Panc1 (cell line): ENCODE data around the gene GPC6. TPM values are rescaled to one million over a fixed set of nuclear protein-coding genes. Genes with fewer than 3 reads are reported as not detected.

Source experiments
- ATAC-seq: fragments of 200-7000 bp; cut with Tn5 transposase; 2 replicates; pipeline ENCODE4 v1.9.1; 2020; ENCODE audit warnings: mild to moderate bottlenecking, moderate library complexity
- BruUV-seq: library from RNA; stranded (reverse); fragments of 400-500 nt; replicated peaks from 2 replicates; lab custom pipeline; 2021; lab: Mats Ljungman, UMichigan
- CTCF ChIA-PET: fragments of 300-600 bp; sonication (Branson Sonifier 250); formaldehyde crosslinking; loops from one replicate; lab custom pipeline; 2022; ENCODE audit warnings: antibody characterized with exemption; lab: Charles Lee
- POLR2A ChIA-PET: fragments of 300-600 bp; sonication (Branson Sonifier 250); formaldehyde crosslinking; loops from one replicate; lab custom pipeline; 2022; ENCODE audit warnings: antibody characterized with exemption; lab: Charles Lee
- DNase-seq: peaks from one replicate; pipeline ENCODE4 v3.0.0-alpha.2; 2010; ENCODE audit warnings: low read depth, low spot score
- H3K27ac ChIP-seq: 2 replicates; pipeline ENCODE4 v1.5.1; 2011; ENCODE audit warnings: mild to moderate bottlenecking, low read length, inconsistent platforms
- H3K27me3 ChIP-seq: fragments of 200-500 bp; sonication (Bioruptor generic); 2 replicates; pipeline ENCODE4 v1.6.0; 2014; ENCODE audit warnings: low read length, inconsistent platforms; ENCODE audit not compliant: control insufficient read depth, insufficient read depth
- H3K36me3 ChIP-seq: fragments of 200-500 bp; sonication (Bioruptor generic); 2 replicates; pipeline ENCODE4 v1.5.1; 2014; ENCODE audit warnings: inconsistent platforms, mild to moderate bottlenecking, low read length, moderate library complexity; ENCODE audit not compliant: control insufficient read depth, insufficient read depth
- H3K4me1 ChIP-seq: 2 replicates; pipeline ENCODE4 v1.5.1; 2011; ENCODE audit warnings: inconsistent platforms, mild to moderate bottlenecking, low read length, moderate library complexity; ENCODE audit not compliant: control insufficient read depth, insufficient read depth
- H3K4me3 ChIP-seq, 2 experiments: 2 replicates each; pipeline ENCODE4 v1.5.1; 2011 to 2012; ENCODE audit warnings: low read depth in 2 of 2, low read length in 2 of 2, mild to moderate bottlenecking in 2 of 2, inconsistent platforms in 1 of 2, moderate library complexity in 1 of 2
- H3K9me3 ChIP-seq: fragments of 200-500 bp; sonication (Bioruptor generic); 2 replicates; pipeline ENCODE4 v1.5.1; 2014; ENCODE audit warnings: low read depth, mild to moderate bottlenecking, inconsistent platforms, low read length, moderate library complexity; ENCODE audit not compliant: control insufficient read depth, insufficient read depth
- CTCF ChIP-seq: fragments of 450-650 bp; IDR thresholded peaks from 2 replicates; pipeline ENCODE4 v1.5.1; 2017; ENCODE audit warnings: mild to moderate bottlenecking
- POLR2AphosphoS5 ChIP-seq: IDR thresholded peaks from 2 replicates; pipeline ENCODE4 v1.6.1; 2012; ENCODE audit warnings: mild to moderate bottlenecking, low read depth, low read length, moderate library complexity
- REST ChIP-seq, 2 experiments: IDR thresholded peaks; 2 replicates each; pipeline ENCODE4 v1.6.1; 2011 to 2012; ENCODE audit warnings: low read depth in 2 of 2, control low read depth in 1 of 2, low read length in 1 of 2, mild to moderate bottlenecking in 1 of 2, moderate library complexity in 1 of 2; ENCODE audit not compliant: insufficient read depth in 1 of 2
- SIN3A ChIP-seq: IDR thresholded peaks from 2 replicates; pipeline ENCODE4 v1.6.1; 2012; ENCODE audit warnings: low read depth, mild to moderate bottlenecking, low read length, moderate library complexity, borderline replicate concordance; ENCODE audit not compliant: insufficient read depth
- TCF7L2 ChIP-seq: IDR thresholded peaks from 2 replicates; pipeline ENCODE4 v1.6.1; 2011; ENCODE audit warnings: mild to moderate bottlenecking, low read depth, low read length, inconsistent platforms
- in situ Hi-C: cut with HindIII; loops from 2 replicates; pipeline ENCODE4 v1.10.0; 2016; ENCODE audit warnings: low sequenced_read_pairs, low pct_unique_long_range_greater_than_20kb
- intact Hi-C: fragments of 100-400 bp; cut with micrococcal nuclease; formaldehyde crosslinking; loops from one replicate; pipeline ENCODE4 v1.10.0; 2022; ENCODE audit not compliant: unreplicated experiment
- total RNA-seq: library from RNA; stranded (reverse); gene quantifications from one replicate; pipeline ENCODE4 v1.2.1, GENCODE V29; 2021; ENCODE audit not compliant: unreplicated experiment

GPC6 gene
- total RNA-seq, 1 experiment from 2014 or later = 4.8 TPM

- in situ Hi-C loops = no loop called here
- Histone ChIP-seq H3K27me3 (no peaks in the 10 kb centered on the region), H3K9me3 (no peaks in the 10 kb centered on the region), H3K27ac (no peak overlapping the region), H3K4me3 (no peak overlapping the region), H3K36me3 (no peaks in the 10 kb centered on the region), H3K4me1 (no peaks in the 10 kb centered on the region)
- BruUV-seq = no TSS peak
- ATAC-seq (no peak), DNase-seq (no peak)
- TF ChIP-seq TCF7L2 = no peak
- TF ChIP-seq CTCF = no peak
- TF ChIP-seq SIN3A = no peak
- no peak for TF ChIP-seq POLR2AphosphoS5
- no peak for TF ChIP-seq REST (IDR thresholded peaks at IDR 0.05; ENCODE audit: insufficient read depth in 1 of 2, low read depth in 2 of 2, low read length in 1 of 2)
- POLR2A ChIA-PET = no interaction called here
- CTCF ChIA-PET = no interaction called here
- intact Hi-C loops = no loop called here
Observed at GRCh38 chr13:94387047-94387446, 1160.4 kb downstream of the GPC6 start.

GRCh38 chr13:94389604-94390351 lies 1163.2 kb downstream of the GPC6 start:
- no TSS peak for BruUV-seq
- H3K9me3 ChIP-seq = no peaks in the 10 kb centered on the region
- POLR2A ChIA-PET = no interaction called here
- DNase-seq (no peak), ATAC-seq (no peak)
- TF ChIP-seq POLR2AphosphoS5 = no peak
- TF ChIP-seq TCF7L2 = no peak
- TF ChIP-seq CTCF = no peak
- no peak for TF ChIP-seq SIN3A
- TF ChIP-seq REST (IDR thresholded peaks at IDR 0.05; ENCODE audit: insufficient read depth in 1 of 2, low read depth in 2 of 2, low read length in 1 of 2) = no peak
- intact Hi-C loops = no loop called here
- in situ Hi-C loops = no loop called here
- no peak overlapping the region for H3K4me3 ChIP-seq
- H3K36me3 ChIP-seq = no peaks in the 10 kb centered on the region
- H3K4me1 ChIP-seq = no peaks in the 10 kb centered on the region
- H3K27ac ChIP-seq = no peak overlapping the region
- no peaks in the 10 kb centered on the region for H3K27me3 ChIP-seq
- CTCF ChIA-PET = no interaction called here
